ENCODE measurements around the gene TBC1D21. TPM values are rescaled to one million over a fixed set of nuclear protein-coding genes. Genes with fewer than 3 reads are reported as not detected.

Gene TBC1D21
- total RNA-seq, 1 donor from 2014 or later: not detected

DNA sequence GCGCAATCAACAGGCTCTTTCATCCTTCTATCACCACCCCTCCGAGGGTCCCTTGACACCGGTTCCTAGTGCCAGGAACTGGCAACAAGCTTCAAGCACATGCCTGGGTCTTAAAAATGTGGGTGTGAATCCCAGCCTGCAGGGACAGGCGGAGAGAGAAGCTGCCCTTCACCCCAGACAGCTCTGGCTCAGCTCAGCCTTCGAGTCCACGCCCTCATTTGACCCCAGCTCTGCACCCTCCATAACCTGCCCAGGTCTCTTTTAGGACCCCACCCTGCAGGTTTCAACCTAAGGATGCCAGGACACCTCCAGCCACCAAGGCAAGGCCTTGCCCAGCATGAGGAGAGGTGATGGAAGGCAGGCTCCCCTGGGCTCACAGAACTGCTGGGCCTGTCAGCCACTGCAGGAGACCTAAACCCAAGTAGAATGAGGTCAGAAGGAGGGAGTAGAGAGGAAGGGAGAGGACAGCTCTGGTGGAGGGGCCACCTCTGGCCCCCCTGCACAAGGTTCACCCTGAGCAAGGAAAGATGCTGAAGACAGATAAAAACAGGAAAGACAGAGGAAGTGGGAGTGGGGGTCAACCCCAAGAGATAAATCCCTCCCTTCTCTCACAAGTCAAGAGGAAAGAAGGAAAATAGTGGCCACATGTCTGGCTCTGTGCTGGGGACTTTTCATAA, 50.3 kb downstream of the TBC1D21 start:
- Mint-ChIP-seq H3K27ac (no peak overlapping the region), H3K27me3 (peaks cover 9% of the 10 kb centered on the region), H3K36me3 (ENCODE audit: low read depth) (no peaks in the 10 kb centered on the region), H3K9me3 (peaks cover 2% of the 10 kb centered on the region), H3K4me1 (peaks cover 19% of the 10 kb centered on the region), H3K4me3 (no peak overlapping the region)
- CTCF ChIA-PET: no interaction called here
- DNase-seq (no peak), ATAC-seq (ENCODE audit: low read depth) (no peak)
- TF ChIP-seq, protein P1, sequence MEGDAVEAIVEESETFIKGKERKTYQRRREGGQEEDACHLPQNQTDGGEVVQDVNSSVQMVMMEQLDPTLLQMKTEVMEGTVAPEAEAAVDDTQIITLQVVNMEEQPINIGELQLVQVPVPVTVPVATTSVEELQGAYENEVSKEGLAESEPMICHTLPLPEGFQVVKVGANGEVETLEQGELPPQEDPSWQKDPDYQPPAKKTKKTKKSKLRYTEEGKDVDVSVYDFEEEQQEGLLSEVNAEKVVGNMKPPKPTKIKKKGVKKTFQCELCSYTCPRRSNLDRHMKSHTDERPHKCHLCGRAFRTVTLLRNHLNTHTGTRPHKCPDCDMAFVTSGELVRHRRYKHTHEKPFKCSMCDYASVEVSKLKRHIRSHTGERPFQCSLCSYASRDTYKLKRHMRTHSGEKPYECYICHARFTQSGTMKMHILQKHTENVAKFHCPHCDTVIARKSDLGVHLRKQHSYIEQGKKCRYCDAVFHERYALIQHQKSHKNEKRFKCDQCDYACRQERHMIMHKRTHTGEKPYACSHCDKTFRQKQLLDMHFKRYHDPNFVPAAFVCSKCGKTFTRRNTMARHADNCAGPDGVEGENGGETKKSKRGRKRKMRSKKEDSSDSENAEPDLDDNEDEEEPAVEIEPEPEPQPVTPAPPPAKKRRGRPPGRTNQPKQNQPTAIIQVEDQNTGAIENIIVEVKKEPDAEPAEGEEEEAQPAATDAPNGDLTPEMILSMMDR (IDR thresholded peaks at IDR 0.05): no peak
- POLR2A ChIA-PET: no interaction called here
- intact Hi-C loops (cut with micrococcal nuclease): loop anchor here (10.0 kb wide), 1 partner anchor 289 kb away; the partner anchor contains the start of gene NPTN

DNA sequence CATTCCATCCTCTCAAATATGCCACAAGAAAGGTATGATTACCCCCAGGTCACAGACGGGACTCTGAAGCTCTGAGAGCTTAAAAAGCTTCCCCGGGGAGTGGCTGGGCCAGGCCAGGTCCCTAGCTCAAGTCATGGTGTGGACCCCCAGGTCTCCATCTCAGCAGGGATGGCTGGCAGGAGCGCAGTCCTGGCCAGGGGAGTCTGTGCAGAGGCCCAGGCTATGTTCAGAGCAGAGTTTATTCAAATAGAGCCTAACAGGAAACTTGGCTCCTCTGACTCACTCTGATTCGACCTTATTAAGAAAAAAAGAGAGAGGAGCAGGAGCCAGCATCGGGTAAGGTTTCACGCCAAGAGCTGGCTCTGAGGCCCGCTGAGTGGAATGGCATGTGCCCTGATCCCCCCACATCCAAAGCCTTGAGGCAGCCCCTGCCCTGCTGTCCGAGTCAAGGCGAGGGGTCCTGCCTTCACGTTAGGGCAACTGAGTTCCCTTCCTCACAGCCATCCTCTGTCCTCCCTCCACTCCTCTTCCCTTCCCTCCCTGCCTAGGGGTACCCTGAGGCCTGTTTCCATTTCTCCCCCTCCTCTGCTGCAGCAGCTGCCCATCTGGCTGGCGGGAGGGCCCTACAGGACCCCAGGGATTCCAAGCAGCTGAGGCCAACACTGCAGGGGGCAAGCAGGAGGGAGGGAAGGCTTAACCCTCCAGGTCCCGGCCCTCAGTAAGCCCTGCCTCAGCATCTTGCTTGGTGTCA, 51.0 kb downstream of the TBC1D21 start:
- no peaks in the 10 kb centered on the region for H3K9me3 Mint-ChIP-seq
- peaks cover 16% of the 10 kb centered on the region for H3K27me3 Mint-ChIP-seq
- H3K27ac Mint-ChIP-seq: no peak overlapping the region
- H3K36me3 Mint-ChIP-seq (ENCODE audit: low read depth): no peaks in the 10 kb centered on the region
- intact Hi-C loops (cut with micrococcal nuclease): loop anchor here (10.0 kb wide), 1 partner anchor 290 kb away; the partner anchor contains the start of gene NPTN
- ATAC-seq (ENCODE audit: low read depth) (no peak), DNase-seq (no peak)
- CTCF ChIA-PET: no interaction called here
- H3K4me1 Mint-ChIP-seq: peaks cover 19% of the 10 kb centered on the region
- POLR2A ChIA-PET: no interaction called here
- no peak overlapping the region for H3K4me3 Mint-ChIP-seq
- TF ChIP-seq, protein P1 (IDR thresholded peaks at IDR 0.05): no peak

DNA sequence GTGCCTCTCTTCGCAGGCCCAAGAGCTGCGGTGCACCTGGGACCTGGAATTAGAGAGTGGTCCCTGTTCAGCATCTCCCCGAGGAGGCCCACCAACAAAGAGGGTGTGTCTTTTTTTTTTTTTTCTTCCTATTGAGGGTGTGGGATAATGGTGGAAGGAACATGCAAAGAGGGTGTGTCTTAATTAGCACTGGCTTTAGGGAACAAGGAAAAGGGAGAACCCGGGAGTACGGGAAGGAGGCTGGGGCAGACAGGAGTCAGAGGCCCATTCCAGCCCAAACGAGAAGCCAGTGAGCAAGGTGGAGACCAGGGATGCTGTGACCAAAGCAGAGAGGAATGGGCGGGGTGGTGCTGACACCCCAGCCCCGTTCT, 52.5 kb downstream of the TBC1D21 start:
- peak overlapping the region; percentile 58 for H3K4me3 Mint-ChIP-seq
- no peak overlapping the region for H3K27ac Mint-ChIP-seq
- H3K9me3 Mint-ChIP-seq: no peaks in the 10 kb centered on the region
- ATAC-seq (ENCODE audit: low read depth) (no peak), DNase-seq (no peak)
- TF ChIP-seq, protein P1 (IDR thresholded peaks at IDR 0.05): no peak
- H3K4me1 Mint-ChIP-seq: peaks cover 12% of the 10 kb centered on the region
- CTCF ChIA-PET: no interaction called here
- intact Hi-C loops (cut with micrococcal nuclease): loop anchor here (5.0 to 10.0 kb wide), 2 partner anchors 291 to 996 kb away; partner anchors contain the start of gene NPTN
- POLR2A ChIA-PET: no interaction called here
- H3K27me3 Mint-ChIP-seq: peaks cover 23% of the 10 kb centered on the region
- H3K36me3 Mint-ChIP-seq (ENCODE audit: low read depth): no peaks in the 10 kb centered on the region

DNA sequence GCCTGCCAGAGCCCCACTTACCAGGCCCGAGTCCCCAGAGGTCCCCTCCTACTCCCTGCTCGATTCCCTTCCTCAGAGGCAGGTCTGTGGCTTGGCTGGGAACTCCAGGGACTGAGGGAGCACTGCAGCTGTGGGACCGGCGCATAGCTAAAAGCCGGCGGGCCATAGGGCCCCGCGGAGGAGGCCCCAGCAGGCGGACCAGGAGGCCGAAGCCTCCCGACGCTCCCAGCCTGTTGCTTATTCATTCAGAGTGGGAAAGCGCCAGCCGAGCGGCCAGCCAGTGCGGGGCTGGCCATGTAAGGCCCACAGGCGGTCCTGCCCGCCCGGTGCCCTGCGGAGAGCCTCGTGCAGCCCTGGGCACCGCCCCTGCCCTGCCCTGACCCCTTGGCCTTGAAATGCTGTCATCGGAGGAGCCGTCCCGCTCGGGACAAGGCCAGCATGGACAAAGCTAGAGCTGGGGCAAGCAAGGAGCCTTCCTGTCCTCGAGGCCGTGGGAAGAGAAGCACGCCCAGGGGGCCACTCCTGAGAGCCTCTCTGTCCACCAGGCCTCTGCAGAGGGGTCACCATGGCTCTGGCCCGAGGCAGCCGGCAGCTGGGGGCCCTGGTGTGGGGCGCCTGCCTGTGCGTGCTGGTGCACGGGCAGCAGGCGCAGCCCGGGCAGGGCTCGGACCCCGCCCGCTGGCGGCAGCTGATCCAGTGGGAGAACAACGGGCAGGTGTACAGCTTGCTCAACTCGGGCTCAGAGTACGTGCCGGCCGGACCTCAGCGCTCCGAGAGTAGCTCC, 53.0 kb downstream of the TBC1D21 start, which contains the start of gene LOXL1:
Gene LOXL1, plus strand, starts transcription at position 244 of the 784 bp plus-strand sequence. Its CDS starts 322 bp downstream, at position 566.
- DNase-seq: no peak

More for the DNA sequence above, 53.0 kb downstream of the TBC1D21 start, which contains the start of gene LOXL1:
- Mint-ChIP-seq H3K36me3 (ENCODE audit: low read depth) (no peaks in the 10 kb centered on the region), H3K4me1 (peaks cover 12% of the 10 kb centered on the region), H3K27me3 (peaks cover 28% of the 10 kb centered on the region), H3K27ac (no peak within 1 kb of the TSS), H3K9me3 (no peaks in the 10 kb centered on the region), H3K4me3 (peak within 1 kb of the TSS; percentile 58)
- ATAC-seq (ENCODE audit: low read depth): no peak
- ChIA-PET CTCF (interaction anchor here (0.7 kb wide), 1 partner anchor 645 kb away, joined by 3 read pairs; no protein-coding TSS in a partner anchor), POLR2A (no interaction called here)
- intact Hi-C loops (cut with micrococcal nuclease): loop anchor here (5.0 to 10.0 kb wide), 2 partner anchors 292 to 996 kb away; partner anchors contain the start of gene NPTN
- TF ChIP-seq, protein P1 (IDR thresholded peaks at IDR 0.05): no peak
